Measurements from ENCODE around the gene CTR9.

The CTR9 gene

DNA sequence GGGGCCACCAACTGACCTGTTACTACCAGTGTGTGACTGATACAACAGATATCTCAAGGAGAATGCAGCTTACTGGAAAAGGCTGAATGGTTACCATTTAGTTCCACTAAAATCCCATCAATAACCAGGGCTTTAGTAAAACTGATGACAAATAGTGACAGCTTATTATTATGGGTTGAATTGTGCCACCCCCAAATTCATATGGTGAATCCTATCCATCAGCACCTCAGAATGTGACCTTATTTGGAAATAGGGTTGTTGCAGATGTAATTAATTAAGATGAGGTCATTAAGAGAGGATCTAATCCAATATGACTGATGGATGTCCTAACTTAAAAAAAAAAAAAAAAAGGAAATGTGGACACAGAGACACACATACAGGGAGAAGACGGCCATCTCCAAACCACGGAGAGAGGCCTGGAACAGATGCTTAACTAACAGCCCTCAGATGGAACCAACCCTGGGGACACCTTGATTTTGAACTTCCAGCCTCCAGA, 30.1 kb upstream of the CTR9 start:
- FAIRE-seq, result no peak
- no peak for DNase-seq (ENCODE audit: insufficient read length, low spot score)
- no peak for TF ChIP-seq SPI1 (IDR thresholded peaks at IDR 0.05; ENCODE audit: low read depth, low read length)
- no peak for TF ChIP-seq POU2F2 (IDR thresholded peaks at IDR 0.05; ENCODE audit: low read depth, low read length)
- TF ChIP-seq PAX5 (IDR thresholded peaks at IDR 0.05; ENCODE audit: insufficient read depth, low read length, severe bottlenecking), result no peak
- TF ChIP-seq POLR2AphosphoS5 (IDR thresholded peaks at IDR 0.05; ENCODE audit: low read depth, low read length), result no peak
- TF ChIP-seq TAF1 (IDR thresholded peaks at IDR 0.05; ENCODE audit: low read depth, low read length), result no peak
- TF ChIP-seq POLR2A (IDR thresholded peaks at IDR 0.05; ENCODE audit: low read depth, low read length), result no peak

DNA sequence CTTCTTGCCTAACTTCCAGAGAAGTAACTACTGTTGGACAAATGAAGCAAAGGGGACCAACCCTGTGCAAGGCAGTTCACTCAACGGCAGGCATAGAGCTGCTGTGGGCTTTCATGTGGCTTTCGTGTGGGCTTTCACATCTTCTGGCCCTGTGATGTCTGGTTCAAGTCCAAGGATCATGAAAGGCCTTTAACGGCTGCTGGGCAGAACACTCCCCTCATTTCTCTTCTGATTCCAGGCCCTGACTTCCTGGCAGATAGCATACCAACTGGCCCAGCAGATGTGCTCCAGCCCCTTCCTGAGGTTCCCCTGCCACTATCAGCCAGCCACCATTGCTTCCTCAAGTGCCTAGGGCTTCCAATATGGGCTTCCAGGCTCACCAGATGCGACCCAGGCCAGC, 28.7 kb upstream of the CTR9 start:
- FAIRE-seq, result no peak

DNA sequence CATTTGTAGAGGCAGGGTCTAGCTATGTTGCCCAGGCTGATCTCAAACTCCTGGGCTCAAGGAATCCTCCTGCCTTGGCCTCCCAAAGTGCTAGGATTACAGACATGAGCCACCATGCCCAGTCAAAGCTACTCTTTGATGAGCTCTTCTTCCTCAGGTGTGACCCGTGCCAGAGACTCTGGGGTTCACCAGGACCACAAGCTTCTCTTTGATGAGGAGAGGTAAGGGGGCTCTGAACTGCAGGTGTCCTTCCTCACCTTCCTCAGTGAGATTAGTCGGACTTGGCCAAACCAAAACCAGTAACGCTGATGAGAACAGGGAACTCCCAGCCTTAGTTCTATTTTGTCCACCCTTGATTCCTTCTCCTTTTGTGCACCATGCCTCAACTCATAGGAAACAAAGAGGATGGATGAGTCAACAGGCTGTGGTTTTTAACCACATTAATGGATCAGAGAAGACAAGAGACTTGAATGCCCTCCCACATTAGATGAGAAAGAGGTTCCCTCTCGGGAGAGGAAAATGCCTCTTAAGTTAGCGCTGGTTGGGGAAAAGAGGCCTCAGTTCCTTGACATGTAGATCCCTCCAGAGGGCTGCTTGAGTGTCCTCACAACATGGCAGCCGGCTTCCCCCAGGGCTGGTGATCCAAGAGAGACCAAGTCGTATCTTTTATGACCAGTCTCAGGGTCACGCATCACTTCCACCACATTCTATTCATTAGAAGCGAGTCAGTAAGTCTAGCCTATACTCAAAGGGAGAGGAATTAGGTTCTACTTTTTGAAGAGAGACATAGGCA, 25.7 kb upstream of the CTR9 start:
- TF ChIP-seq SPI1 (IDR thresholded peaks at IDR 0.05; ENCODE audit: low read depth, low read length) (no peak), TAF1 (IDR thresholded peaks at IDR 0.05; ENCODE audit: low read depth, low read length) (no peak), POLR2AphosphoS5 (IDR thresholded peaks at IDR 0.05; ENCODE audit: low read depth, low read length) (no peak), PAX5 (IDR thresholded peaks at IDR 0.05; ENCODE audit: insufficient read depth, low read length, severe bottlenecking) (no peak)
- FAIRE-seq, result no peak
- DNase-seq (ENCODE audit: insufficient read length, low spot score), result no peak

More for the DNA sequence above, 28.7 kb upstream of the CTR9 start:
- no peak for TF ChIP-seq POLR2A (IDR thresholded peaks at IDR 0.05; ENCODE audit: low read depth, low read length)
- TF ChIP-seq POLR2AphosphoS5 (IDR thresholded peaks at IDR 0.05; ENCODE audit: low read depth, low read length), result no peak
- TF ChIP-seq SPI1 (IDR thresholded peaks at IDR 0.05; ENCODE audit: low read depth, low read length), result no peak
- TF ChIP-seq PAX5 (IDR thresholded peaks at IDR 0.05; ENCODE audit: insufficient read depth, low read length, severe bottlenecking), result no peak
- no peak for TF ChIP-seq POU2F2 (IDR thresholded peaks at IDR 0.05; ENCODE audit: low read depth, low read length)
- no peak for TF ChIP-seq TAF1 (IDR thresholded peaks at IDR 0.05; ENCODE audit: low read depth, low read length)
- no peak for DNase-seq (ENCODE audit: insufficient read length, low spot score)

DNA sequence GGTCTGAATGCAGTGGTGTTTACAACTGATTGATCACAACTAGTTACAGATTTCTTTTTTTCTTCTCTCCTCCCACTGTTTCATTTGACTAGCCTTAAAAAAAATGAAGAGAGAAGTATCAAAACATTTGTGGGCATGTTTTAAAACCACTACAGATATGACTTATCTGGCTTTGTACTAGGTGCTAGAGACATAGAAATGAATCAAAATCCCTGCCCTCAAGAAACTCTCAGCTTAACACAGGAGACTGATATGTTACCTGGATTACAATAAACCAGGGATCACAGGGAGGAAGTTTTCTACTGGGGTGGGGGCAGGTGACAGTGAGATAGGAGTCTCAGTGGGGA, 25.2 kb upstream of the CTR9 start:
- FAIRE-seq, result no peak
- DNase-seq (ENCODE audit: insufficient read length, low spot score), result no peak
- no peak for TF ChIP-seq SPI1 (IDR thresholded peaks at IDR 0.05; ENCODE audit: low read depth, low read length)
- TF ChIP-seq TAF1 (IDR thresholded peaks at IDR 0.05; ENCODE audit: low read depth, low read length), result no peak
- TF ChIP-seq POLR2A (IDR thresholded peaks at IDR 0.05; ENCODE audit: low read depth, low read length), result no peak
- no peak for TF ChIP-seq POLR2AphosphoS5 (IDR thresholded peaks at IDR 0.05; ENCODE audit: low read depth, low read length)
- no peak for TF ChIP-seq PAX5 (IDR thresholded peaks at IDR 0.05; ENCODE audit: insufficient read depth, low read length, severe bottlenecking)
- TF ChIP-seq POU2F2 (IDR thresholded peaks at IDR 0.05; ENCODE audit: low read depth, low read length), result no peak

DNA sequence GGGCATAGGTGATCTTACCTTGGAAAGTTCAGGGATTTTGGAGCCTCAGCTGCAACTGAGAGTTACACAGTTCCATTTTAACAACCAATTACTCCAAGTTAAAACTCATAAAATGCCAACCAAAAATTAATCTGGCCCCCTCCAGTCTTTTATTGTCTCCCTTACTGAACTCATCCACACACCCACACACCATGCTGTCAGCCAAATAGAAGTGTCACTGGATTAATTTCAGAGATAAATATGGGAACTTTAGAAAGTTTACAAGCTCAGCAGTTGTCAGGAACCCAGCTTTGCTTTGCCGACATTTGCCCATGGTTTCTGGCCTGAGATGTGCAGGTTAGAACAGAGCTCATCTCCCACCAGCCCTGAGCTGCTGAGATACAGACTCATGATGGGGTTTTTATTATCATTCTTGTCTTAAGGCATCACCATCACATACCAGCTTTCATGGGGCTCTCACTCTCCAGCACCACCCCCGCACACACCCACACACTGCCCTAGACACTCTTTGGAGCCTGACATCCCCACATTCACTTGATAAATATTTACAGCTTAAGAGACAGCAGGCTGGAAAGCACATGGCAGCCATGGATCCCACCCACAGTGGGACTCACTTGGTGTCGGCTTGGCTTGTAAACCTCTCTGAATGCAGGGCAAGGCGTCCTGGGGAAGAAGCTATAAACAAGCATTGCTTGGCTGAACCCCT, 23.7 kb upstream of the CTR9 start:
- TF ChIP-seq SPI1 (IDR thresholded peaks at IDR 0.05; ENCODE audit: low read depth, low read length) (no peak), POU2F2 (IDR thresholded peaks at IDR 0.05; ENCODE audit: low read depth, low read length) (no peak), POLR2AphosphoS5 (IDR thresholded peaks at IDR 0.05; ENCODE audit: low read depth, low read length) (no peak), POLR2A (IDR thresholded peaks at IDR 0.05; ENCODE audit: low read depth, low read length) (no peak), TAF1 (IDR thresholded peaks at IDR 0.05; ENCODE audit: low read depth, low read length) (no peak), PAX5 (IDR thresholded peaks at IDR 0.05; ENCODE audit: insufficient read depth, low read length, severe bottlenecking) (no peak)
- FAIRE-seq, result no peak
- no peak for DNase-seq (ENCODE audit: insufficient read length, low spot score)

DNA sequence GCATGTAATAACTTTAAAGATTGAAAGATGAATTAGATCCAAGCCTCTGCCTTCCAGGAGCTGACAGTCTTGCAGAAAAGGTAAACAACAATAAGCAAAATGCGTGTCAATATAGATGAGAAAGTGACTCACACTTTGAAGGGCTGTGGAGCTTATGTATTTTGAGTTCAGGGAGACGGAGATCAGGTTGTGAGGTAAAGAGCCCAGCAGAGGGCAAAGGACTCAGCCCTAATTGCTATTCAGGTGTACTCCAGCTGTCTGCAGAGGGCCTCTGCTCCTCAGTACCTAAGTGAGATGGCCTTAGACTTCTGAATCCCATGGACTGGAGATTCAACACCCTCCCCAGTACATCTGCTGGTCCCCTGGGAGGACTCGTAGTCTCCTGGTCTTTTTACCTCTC, 22.9 kb upstream of the CTR9 start:
- TF ChIP-seq POLR2A (IDR thresholded peaks at IDR 0.05; ENCODE audit: low read depth, low read length), result no peak
- no peak for TF ChIP-seq SPI1 (IDR thresholded peaks at IDR 0.05; ENCODE audit: low read depth, low read length)
- TF ChIP-seq POU2F2 (IDR thresholded peaks at IDR 0.05; ENCODE audit: low read depth, low read length), result no peak
- no peak for TF ChIP-seq PAX5 (IDR thresholded peaks at IDR 0.05; ENCODE audit: insufficient read depth, low read length, severe bottlenecking)
- no peak for TF ChIP-seq POLR2AphosphoS5 (IDR thresholded peaks at IDR 0.05; ENCODE audit: low read depth, low read length)
- TF ChIP-seq TAF1 (IDR thresholded peaks at IDR 0.05; ENCODE audit: low read depth, low read length), result no peak
- FAIRE-seq, result no peak
- no peak for DNase-seq (ENCODE audit: insufficient read length, low spot score)

DNA sequence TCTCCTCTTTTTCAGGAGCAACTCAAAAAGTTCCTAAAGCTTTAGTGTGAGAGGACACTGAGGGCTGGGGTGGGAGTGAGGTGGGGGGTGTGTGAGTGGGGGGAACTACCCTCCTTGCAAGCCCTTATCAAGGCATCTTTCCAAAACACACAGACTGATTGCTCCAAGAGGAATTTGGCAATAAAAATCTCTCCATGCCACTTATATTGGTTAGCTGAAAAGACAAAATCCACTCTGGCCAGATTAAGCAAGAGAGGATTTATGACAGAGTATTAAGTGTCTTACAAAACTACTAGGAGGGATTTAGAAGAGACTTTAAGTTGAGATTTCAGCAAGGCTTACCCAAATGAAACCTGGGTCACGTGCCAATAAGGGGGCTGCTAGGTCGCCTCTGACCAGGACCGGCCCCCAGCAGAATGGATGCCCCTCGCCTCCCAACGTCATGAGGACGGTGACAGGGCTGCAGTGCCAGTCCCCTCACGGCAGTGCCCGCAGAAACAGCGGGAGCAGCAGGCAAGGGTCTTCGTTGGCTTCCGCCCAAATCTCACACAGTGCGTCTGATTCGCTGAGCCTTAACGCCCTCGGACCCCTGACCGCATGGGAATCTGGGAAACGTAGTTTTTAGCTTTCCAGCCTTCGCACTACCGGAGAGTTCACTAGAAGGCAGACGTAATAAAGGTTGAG, 22.1 kb upstream of the CTR9 start:
- DNase-seq (ENCODE audit: insufficient read length, low spot score) (no peak), FAIRE-seq (no peak)
- no peak for TF ChIP-seq POLR2A (IDR thresholded peaks at IDR 0.05; ENCODE audit: low read depth, low read length)
- TF ChIP-seq PAX5 (IDR thresholded peaks at IDR 0.05; ENCODE audit: insufficient read depth, low read length, severe bottlenecking), result no peak
- no peak for TF ChIP-seq POLR2AphosphoS5 (IDR thresholded peaks at IDR 0.05; ENCODE audit: low read depth, low read length)
- TF ChIP-seq SPI1 (IDR thresholded peaks at IDR 0.05; ENCODE audit: low read depth, low read length), result no peak
- no peak for TF ChIP-seq POU2F2 (IDR thresholded peaks at IDR 0.05; ENCODE audit: low read depth, low read length)
- TF ChIP-seq TAF1 (IDR thresholded peaks at IDR 0.05; ENCODE audit: low read depth, low read length), result no peak

DNA sequence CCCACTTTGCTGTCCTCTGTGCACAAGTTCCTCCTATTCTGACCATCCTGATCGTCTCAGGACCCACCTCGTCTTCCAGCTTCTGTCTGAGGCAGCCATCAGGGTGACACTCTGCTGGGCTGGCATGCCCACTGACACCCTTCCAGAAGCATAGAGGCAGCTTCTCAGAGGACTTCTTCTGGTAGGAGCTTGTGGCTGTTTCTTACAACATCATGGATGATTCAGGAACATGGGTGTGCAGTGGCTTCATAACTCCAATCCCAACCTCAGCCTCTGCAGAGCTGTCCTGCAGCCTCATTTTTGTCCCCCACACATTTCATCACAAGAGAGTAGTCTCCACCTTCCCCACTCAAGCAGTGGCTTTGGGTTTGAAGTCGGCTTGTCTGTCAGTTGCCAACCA, 20.9 kb upstream of the CTR9 start:
- no peak for DNase-seq (ENCODE audit: insufficient read length, low spot score)
- no peak for FAIRE-seq
- TF ChIP-seq POU2F2 (IDR thresholded peaks at IDR 0.05; ENCODE audit: low read depth, low read length), result no peak
- TF ChIP-seq SPI1 (IDR thresholded peaks at IDR 0.05; ENCODE audit: low read depth, low read length), result no peak
- TF ChIP-seq PAX5 (IDR thresholded peaks at IDR 0.05; ENCODE audit: insufficient read depth, low read length, severe bottlenecking), result no peak
- TF ChIP-seq POLR2A (IDR thresholded peaks at IDR 0.05; ENCODE audit: low read depth, low read length), result no peak
- no peak for TF ChIP-seq POLR2AphosphoS5 (IDR thresholded peaks at IDR 0.05; ENCODE audit: low read depth, low read length)
